ENCODE results near the gene DRD2.

Gene DRD2

DNA sequence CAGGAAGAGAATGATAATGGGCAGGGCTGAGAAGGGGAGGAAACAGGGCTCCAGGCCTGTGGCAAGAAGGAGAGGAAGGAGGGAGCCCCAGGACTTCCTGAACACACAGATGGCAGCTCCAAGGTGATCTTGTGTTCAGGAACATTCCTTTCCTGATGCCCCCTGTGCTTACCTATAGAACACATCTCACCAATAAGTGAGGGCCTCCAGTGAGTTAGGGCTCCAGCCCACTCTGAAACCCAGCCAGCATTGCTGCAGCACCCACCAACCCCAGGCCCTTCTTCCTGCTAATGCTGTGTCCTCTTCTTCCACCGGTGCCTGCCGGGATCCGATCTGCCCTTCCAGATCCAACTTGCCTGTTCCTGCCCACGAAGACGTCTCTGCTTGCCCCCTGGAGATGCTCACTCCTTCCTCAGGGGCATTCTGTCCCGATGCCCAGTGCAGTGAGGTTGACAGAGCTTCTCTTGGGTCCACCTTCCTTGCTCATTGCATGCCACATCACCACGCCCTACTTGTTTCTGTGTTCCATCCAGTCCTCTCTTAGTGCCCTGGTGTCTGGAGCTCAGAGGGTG is 70.3 kb downstream of the DRD2 start:
- DNase-seq (ENCODE audit: low read depth in 2 of 3, low spot score in 2 of 3) = no peak

DNA sequence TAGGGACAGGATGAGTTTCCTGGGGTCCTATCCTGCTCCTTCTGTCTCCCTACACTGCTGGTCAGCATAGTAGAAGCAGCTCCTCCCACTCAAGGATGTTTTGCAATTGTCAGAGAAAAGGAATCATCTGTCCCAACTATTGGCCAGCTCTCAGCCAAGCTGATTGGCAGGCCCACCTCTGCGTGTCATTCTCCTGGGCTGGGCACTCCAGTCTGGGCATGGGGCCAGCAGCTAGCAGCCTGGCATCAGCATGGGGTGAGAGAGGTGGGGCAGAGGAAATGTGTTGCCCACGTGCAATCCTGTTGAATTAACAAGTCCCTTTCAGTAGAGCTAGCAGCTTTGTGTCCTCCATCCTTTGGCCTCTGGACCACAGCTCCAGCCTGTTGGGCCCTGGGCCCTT is 73.5 kb downstream of the DRD2 start:
- DNase-seq (ENCODE audit: low read depth in 2 of 3, low spot score in 2 of 3) = no peak

DNA sequence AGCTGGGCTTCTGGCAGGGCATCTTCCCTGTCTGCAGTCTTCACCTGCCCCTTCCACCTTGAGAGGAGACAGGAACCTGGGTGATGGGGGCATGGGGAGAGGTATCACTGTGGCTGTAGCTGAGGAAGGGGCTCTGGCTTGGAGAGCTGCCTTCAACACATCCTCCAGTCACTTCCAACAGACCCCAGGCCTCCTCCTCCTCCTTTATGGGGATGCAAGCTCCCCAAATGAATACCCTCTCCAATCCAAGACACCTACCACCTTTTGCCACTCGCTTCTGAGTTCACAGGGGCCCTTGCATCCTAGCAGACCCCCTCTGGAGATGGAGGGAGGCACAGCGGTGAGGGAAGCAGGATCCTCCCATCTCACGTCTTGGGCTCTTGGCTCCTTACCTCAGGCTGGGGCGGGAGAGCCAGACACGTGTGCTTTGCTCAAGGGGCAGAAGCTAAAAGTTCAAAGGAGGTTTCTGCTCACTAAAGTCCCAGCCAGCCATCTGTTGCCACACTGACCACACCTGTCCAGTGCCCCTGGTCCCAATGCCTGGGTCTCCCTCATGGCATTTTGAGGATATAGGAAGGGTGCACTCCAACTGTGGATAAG is 74.5 kb downstream of the DRD2 start:
- no peak for DNase-seq (ENCODE audit: low read depth in 2 of 3, low spot score in 2 of 3)

DNA sequence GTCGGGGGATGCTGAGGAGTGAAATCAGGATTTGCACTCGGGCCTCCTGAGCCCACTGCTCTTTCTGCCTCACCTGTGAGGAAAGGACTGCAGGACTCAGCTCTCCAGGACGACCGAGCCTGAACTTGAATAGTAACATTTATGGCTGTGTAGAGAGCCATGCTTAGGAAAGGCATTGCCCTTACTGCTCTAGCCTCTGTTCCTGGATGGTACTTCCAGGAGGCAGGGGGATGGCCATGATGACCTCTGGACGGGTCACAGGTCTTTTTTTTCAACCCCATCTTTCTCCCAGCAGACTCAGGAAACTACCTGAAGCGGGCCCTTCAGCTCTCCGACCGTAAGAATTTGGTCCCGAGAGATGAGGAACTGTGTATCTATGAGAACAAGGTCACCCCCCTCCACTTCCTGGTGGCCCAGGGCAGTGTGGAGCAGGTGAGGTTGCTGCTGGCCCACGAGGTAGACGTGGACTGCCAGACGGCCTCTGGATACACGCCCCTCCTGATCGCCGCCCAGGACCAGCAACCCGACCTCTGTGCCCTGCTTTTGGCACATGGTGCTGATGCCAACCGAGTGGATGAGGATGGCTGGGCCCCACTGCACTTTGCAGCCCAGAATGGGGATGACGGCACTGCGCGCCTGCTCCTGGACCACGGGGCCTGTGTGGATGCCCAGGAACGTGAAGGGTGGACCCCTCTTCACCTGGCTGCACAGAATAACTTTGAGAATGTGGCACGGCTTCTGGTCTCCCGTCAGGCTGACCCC is 76.3 kb downstream of the DRD2 start:
- no peak for DNase-seq (ENCODE audit: low read depth in 2 of 3, low spot score in 2 of 3)

DNA sequence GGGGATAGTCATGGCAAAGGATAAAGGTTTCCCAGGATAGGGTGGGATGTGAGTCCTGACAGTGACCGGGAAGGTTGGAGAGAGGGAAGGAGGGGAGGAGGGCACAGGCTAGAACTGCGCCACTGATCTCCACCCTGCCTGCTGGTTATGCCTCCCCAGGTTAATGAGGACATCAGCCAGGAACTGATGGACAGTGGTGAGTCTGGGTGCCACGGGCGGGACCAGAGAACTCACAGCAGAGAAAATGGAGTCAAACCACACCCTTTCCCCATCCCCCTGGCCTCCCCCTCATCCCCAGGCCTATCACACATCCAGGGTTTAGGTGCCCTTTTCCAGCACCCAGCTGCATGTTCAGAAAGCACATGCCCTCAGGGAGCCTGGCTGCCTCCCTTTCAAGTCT is 77.4 kb downstream of the DRD2 start:
- DNase-seq (ENCODE audit: low read depth in 2 of 3, low spot score in 2 of 3) = no peak

DNA sequence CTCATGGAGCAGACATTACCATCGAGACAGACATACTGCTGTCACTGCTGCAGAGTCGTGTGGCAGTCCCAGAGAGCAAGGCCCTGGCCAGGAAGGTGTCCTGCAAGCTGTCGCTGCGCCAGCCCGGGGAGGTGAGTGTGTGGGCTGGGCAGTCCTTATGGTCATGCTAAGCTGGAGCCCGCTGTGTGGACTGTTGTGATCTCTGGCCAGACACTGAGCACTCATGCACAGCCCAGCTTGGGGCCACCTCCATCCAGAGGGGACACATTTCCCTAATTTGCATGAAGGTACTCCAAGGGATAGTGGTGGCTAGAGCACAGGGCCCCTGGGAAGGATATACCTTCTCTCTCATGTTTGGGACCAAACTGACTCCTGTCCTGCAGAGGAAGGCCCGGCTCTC is 78.0 kb downstream of the DRD2 start:
- no peak for DNase-seq (ENCODE audit: low read depth in 2 of 3, low spot score in 2 of 3)

DNA sequence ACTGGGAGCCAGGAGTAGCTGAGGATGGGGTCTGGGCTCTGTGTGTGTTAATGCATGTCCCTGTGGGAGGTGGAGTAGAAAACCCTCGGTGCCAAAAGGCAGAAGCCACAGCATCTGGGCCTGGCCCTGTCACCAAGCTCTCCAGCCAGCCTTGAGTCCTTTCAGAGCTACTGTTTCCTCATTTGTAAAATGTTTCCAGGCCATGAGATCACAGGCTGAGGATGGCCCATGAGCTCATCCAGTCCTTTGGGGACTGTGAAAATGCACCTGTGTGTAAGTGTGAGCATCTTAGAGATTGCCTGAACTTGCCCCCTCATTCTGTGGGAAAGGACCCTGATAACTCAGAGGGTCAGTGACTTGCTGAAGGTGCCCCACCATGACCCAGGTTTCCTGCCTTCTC is 78.5 kb downstream of the DRD2 start:
- no peak for DNase-seq (ENCODE audit: low read depth in 2 of 3, low spot score in 2 of 3)

DNA sequence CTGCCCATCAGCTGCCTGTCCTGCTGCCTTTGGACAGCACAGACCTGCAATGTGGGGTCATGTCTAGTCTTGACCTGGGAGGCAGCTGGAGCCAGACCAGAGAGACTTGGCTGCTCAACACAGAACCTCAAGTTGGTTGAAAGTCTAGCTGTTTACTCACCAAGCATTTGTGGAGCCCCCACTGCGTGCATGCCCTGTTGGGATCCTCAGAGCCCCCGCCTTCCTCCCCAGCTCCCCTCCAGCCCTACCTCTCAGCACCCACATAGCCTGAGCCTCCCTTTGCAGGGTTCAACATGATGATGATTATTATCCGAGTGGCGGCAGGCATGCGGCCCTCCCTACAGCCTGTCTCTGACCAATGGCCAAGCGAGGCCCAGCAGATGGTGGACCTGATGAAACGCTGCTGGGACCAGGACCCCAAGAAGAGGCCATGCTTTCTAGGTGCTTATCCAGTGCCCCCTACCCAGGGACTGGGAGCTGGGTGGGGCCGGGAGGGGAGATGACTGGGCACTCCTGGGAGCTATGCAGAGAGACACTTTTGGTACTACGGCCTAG is 79.3 kb downstream of the DRD2 start:
- no peak for DNase-seq (ENCODE audit: low read depth in 2 of 3, low spot score in 2 of 3)

DNA sequence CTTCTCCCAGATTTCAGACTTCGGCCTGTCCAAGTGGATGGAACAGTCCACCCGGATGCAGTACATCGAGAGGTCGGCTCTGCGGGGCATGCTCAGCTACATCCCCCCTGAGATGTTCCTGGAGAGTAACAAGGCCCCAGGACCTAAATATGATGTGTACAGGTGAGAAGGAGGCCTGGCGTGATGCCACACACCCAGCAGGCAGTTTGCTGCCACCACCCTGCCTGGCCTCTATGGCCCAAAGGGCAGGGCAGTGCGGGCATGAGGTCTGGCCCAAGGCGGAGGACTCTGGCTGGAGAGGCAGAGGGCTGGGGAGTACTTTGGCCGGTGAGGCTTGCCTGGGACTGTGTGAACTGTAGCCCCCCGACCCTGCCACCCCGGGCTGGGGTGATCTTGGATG is 80.3 kb downstream of the DRD2 start:
- no peak for DNase-seq (ENCODE audit: low read depth in 2 of 3, low spot score in 2 of 3)

DNA sequence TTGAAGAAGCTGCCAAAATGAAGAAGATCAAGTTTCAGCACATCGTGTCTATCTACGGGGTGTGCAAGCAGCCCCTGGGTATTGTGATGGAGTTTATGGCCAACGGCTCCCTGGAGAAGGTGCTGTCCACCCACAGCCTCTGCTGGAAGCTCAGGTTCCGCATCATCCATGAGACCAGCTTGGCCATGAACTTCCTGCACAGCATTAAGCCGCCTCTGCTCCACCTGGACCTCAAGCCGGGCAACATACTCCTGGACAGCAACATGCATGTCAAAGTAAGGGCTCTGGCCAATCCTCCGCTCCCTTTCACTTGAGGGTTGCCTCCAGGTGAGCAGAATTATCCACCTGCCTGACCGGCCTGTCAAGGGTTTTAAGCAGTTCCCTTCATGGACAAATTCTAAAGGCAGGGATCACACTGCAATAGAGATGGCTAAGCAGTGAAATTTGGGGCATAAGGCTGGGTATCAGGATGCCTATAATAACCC is 81.7 kb downstream of the DRD2 start:
- DNase-seq (ENCODE audit: low read depth in 2 of 3, low spot score in 2 of 3) = no peak

DNA sequence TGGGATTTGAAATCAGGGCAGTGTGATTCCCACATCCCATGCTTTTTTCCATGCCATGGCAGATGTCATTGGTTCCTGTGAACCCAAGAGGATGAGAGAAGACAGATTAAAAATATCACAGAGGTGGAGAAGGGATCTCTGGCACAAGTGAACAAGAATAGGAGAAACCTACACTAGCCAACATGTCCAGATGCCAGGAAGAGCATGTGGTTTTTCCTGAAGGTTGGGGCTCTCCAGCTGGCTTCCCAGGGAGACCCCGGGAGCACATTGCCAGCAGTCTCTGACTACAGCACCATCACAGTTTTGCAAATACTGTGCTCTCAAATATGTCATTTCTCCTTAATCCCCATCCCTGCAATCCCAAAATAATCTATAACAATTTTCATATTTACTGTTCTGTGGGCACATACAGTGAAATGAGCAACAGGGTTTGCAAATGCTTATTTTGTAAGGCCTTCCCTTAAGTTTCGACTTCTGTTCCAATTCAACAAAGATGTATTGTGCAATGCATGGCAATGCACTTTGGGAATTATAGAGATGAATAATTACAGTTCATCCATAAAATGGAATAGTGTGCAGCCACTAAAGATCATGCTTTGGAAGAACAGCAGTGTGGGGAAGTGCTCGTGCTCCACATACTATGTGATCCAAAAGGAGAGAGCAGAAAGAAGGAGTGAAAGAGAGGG is 82.8 kb downstream of the DRD2 start:
- no peak for DNase-seq (ENCODE audit: low read depth in 2 of 3, low spot score in 2 of 3)

DNA sequence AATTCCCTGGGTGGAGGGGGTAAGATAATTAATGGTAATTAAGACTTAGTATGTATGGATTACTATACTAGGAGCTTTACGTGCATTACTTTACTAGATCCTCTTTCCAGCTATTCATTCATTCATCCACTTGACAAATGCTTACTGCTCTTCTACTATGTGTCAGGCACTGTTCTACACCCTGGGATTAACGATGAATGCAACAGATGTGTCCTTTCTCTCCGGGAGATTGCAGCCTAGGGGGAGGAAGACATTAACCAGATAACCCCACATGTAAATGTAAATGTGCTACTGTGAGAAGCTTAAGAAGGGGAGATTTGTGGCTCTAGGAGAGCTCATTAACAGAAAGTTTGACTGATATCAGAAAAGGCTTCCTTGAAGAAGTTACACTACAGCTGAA is 85.9 kb downstream of the DRD2 start:
- DNase-seq (ENCODE audit: low read depth in 2 of 3, low spot score in 2 of 3) = no peak

DNA sequence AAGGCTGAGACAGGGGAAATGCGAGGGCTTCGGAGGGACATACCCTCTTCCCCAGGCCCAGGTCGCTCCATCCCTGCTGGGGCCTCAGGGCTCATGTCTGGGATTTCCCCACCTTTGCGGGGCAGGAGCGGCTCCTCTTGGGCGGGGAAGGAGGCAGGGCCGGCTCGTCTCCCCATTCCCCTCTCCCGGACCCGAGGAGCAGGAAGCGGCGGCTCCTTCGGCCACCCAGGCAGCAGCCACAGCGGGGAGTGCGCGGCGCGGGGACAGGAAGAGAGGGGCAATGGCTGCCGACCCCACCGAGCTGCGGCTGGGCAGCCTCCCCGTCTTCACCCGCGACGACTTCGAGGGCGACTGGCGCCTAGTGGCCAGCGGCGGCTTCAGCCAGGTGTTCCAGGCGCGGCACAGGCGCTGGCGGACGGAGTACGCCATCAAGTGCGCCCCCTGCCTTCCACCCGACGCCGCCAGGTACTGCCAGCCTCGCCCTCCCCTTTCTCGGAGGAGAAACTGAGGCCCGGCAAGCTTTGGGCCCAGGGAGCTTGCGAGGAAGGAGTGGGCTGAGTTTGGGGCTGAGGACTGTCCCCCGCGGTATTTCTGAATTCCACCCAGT is 87.5 kb downstream of the DRD2 start, which contains the start of gene ANKK1:
Gene ANKK1 (plus strand): TSS at position 175 of the 607 bp plus-strand sequence. CDS start 106 bp downstream, at position 281.
- no peak for DNase-seq (ENCODE audit: low read depth in 2 of 3, low spot score in 2 of 3)

DNA sequence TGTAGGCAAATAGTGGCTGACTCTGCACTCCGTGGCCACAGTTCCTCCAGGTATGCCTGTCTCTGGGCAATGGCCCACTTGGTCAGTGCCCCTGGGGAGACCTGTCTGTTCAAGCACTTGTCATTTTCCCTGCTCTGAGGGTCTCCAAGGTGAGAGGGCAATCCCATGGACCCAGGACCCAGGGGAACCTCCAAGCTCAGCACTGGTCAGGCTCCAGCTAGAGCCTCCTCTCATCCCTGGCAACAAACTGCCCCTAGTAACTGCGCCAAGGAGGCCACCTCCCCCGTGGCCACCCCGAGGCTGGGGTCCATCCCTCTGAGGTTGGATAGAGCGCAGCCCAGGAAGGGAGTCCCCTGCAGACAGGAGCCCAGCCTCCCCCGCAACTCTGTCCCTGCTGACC is 88.3 kb downstream of the DRD2 start:
- no peak for DNase-seq (ENCODE audit: low read depth in 2 of 3, low spot score in 2 of 3)

DNA sequence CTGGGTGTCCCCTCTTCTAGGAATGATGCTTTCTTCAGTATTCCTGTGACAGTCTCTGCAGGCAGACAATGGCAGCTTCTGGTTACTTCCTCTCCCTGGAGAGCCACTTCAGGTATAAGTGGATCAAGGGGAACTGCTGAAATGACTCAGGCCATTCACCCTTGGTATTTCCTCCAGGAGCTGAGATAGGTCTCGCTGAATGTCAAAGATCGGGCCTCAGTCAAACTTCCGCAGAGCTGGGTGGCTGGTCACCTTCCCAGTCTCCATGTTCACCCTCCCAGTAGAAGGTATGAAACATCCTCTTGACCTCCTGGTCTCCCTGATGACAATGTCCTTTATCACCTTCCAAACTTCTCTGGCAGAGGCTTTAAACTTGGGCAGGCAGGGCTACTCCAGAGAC is 89.4 kb downstream of the DRD2 start:
- DNase-seq (ENCODE audit: low read depth in 2 of 3, low spot score in 2 of 3) = no peak

DNA sequence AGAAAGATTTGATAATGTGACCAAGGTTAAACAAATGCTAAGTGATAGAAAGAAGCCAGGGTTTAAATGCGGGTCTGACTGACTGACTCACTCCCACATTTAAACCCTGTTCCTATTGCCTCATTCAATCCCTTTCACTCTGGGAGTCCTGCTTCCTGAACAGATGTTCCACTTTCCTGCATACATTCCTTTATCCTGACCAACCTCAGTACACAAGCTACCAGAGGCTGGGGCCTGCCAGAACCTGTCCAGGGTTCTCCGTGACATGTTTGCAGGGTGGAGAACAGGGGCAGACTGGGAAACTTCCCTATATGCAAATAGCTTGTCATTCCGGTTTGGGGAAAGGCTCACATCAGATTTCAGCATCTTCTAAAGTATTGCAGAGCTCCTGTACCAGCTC is 90.6 kb downstream of the DRD2 start:
- DNase-seq (ENCODE audit: low read depth in 2 of 3, low spot score in 2 of 3) = no peak

DNA sequence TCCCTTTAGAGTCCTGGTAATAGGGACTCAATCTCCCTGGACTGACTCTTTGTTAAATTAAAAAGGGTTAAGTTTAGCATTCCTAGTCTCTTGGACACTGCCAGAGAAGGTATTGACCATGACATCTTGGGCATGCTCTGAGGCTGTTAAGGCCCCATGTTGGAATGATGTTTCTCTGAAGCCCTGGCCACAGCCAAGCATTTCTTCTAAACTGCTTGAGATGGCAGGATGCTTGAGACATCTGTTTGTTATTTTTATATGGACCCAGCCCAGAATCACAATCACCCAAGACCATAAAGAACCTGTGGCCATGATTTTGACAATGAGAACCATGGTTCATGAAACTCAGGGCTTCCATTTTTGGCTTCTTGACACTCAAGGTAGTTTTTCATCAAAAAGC is 93.1 kb downstream of the DRD2 start:
- DNase-seq (ENCODE audit: low read depth in 2 of 3, low spot score in 2 of 3) = no peak

DNA sequence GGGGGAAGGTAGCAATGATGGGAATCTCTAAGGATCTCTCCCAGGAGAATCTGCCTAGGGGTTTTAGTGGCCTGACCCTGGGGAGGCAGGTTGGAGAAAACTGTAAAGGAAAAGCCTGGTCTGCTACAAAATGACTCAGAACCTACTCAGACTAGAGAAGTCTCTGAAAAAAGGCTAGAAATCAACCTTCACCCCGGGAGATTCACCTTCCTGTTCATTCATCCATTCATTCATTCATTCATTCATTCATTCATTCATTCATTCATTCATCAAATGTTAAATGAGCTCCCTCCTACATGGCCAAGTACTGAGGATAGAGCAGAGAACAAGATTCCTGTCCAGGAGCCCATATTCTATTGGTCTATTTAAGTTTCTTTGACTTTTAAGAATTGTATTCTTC is 96.5 kb downstream of the DRD2 start:
- DNase-seq (ENCODE audit: low read depth in 2 of 3, low spot score in 2 of 3) = no peak

DNA sequence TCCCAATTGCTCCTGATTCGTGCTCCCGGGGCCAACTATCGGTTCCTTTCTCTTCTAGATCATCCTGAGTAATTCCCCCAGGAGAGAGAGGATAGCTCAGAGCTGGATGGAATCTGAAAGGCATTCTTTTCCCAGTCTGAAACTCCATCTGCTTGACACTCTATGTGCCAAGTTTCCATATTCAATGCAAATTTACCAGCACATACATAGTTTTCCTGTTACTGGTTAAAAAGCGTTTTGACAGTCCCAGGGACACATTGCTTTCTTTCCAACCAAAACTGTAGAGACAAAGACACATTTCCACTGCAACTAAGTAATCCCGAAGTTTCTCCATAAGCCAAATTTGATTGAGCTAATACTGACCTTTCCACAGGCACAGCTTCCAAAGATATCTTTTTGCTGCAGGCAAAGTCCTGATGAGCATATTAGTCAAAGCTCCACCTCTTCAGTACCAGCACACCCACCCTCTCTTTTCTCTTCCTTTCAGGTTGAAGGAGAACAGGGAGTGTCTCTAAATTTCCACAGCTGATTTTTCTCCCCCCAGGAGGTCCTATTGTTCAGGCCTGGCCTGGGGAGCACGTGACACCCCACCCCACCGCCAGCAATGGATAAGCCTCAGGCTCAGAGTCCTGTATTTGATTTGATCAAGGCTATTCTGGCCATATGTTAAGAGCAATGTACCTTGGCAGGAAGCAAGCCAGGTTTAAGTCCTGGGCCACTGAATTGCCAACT is 97.4 kb downstream of the DRD2 start:
- DNase-seq (ENCODE audit: low read depth in 2 of 3, low spot score in 2 of 3) = no peak

DNA sequence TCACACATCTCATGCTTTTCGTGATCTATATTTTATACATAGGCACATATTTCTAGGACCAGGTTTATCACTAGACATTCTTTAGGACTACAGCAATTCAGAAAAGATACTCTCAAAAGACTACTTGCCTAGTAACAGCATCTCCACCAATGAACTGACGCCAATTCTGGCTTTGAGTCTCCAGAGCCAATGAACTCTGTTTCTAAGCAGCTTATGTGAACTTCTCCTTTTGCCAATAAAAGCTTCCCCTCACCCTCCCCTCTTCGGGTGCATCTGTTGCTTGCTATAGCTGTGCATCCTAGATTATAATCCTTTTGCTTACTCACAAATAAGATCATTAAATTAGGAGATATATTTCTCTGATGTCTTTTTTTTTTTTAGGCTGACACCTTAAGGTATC is 99.0 kb downstream of the DRD2 start:
- DNase-seq (ENCODE audit: low read depth in 2 of 3, low spot score in 2 of 3) = no peak

DNA sequence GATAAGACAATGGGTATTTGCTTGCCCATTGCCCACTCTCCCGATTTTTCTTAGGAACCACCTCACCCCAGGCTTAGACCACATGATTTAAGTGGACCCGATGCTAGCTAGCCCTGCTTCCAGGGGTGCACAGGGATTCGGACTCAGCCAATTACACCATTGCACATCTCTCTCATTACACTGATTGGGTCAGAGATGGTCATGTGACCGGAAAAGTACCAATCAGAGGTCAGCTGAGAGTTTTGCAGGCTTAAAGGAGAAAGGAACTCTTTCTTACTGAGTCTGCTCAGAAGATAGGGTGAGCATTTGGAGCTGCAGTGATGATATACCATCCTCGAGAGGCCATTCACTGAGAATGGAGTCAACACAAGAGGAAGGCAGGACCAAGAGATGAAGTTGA is 99.8 kb downstream of the DRD2 start:
- DNase-seq (ENCODE audit: low read depth in 2 of 3, low spot score in 2 of 3) = no peak

Measured in activated CD8-positive, alpha-beta memory T cell treated with anti-CD3 and anti-CD28 coated beads for 48 hours (primary cell).